Measurements from ENCODE around the gene MFRP. TPM values are rescaled to one million over a fixed set of nuclear protein-coding genes. Genes with fewer than 3 reads are reported as not detected.
A peak's percentile ranks its signal among the peaks of the same experiment; 100 is the strongest.

MFRP gene
- polyA plus RNA-seq, 1 of the 3 experiments (the other 2 are of a cell fraction): not detected

DNA sequence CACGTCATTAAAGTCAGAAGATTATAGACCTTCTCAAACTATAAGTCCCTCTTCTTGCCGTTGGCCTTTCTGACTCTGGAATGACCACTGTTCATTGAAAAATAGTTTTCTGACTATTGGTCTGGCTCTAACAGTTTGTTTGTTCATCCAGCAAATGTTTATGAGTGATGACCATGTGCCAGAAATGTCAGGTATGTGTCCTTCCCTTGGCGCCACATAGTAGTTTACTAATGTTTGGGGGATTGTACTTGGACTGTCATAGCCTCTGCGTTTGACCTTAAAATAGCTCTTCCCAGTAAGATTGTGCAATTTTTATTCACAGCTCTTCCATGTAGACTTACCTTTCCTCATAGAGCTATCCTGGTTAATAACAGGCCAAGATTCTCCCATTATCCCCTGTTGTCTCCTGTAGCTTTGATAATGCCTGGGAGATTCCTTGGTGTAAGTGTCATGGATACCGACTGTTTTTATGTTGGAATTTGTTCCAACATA is 43.2 kb downstream of the MFRP start (continued):
- TF ChIP-seq, protein P1, sequence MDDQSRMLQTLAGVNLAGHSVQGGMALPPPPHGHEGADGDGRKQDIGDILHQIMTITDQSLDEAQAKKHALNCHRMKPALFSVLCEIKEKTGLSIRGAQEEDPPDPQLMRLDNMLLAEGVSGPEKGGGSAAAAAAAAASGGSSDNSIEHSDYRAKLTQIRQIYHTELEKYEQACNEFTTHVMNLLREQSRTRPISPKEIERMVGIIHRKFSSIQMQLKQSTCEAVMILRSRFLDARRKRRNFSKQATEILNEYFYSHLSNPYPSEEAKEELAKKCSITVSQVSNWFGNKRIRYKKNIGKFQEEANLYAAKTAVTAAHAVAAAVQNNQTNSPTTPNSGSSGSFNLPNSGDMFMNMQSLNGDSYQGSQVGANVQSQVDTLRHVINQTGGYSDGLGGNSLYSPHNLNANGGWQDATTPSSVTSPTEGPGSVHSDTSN (IDR thresholded peaks at IDR 0.05): no peak
- TF ChIP-seq, protein P2, sequence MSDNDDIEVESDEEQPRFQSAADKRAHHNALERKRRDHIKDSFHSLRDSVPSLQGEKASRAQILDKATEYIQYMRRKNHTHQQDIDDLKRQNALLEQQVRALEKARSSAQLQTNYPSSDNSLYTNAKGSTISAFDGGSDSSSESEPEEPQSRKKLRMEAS (IDR thresholded peaks at IDR 0.05; ENCODE audit: low read depth): no peak
- no peak for TF ChIP-seq NRF1 (IDR thresholded peaks at IDR 0.05; ENCODE audit: low read depth, low read length)

DNA sequence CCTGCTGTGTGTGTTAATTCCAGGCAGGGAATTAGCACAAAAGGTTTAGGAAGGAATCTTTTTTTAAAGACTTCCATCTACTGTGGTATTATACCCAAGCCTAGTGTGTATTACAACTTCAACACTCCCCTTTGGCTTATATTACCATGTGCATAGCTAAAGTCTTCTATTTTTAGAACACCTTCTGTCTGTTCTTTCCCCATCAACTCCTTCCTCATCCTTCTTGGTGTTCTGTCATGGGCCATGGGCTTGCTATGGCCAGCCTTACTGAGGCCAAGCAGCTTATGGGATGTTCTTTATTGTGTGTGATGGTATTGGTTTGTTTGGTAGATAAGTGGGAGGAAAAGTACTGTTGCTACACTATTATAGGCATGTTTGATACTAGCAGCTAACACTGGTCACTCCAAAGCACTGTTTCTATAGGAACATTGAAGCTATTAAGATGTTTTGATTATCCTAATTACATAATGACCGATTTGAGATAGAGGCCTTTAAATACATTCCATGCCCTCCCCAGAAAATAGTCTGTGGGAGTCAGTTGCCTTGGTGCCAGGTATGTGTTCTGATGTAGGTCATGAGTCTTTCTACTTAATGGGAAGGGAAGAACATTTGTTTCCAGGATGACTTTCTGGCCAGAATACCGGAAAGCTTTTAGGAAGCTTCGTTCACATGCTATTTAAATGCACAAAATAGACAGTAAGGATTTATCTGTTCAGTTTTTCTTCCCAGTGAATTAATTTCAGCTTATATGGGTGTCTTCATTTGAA is 46.1 kb downstream of the MFRP start:
- H3F3A ChIP-seq (replicated peaks; ENCODE audit: insufficient read depth): no peaks in the 10 kb centered on the region
- no peak overlapping the region for H2AFZ ChIP-seq (ENCODE audit: low read depth)
- peaks cover 63 to 85% of the 10 kb centered on the region in 2 experiments for H3K36me3 ChIP-seq (replicated peaks in 1 of 2; ENCODE audit: control insufficient read depth in 1 of 2, insufficient read depth in 2 of 2, low read length in 1 of 2)
- ChIA-PET POLR2A (interaction anchor here (0.6 to 1.2 kb wide), 3 partner anchors 10 to 205 kb away, joined by 3 read pairs; no protein-coding TSS in a partner anchor), CTCF (interaction anchor here (1.0 to 2.6 kb wide), 5 partner anchors 23 to 104 kb away, joined by 3 to 13 read pairs (median 4); partner anchors contain the start of gene CBL)
- H3K9me2 ChIP-seq: no peaks in the 10 kb centered on the region
- peak; percentile 44 for DNase-seq
- WGBS (ENCODE audit: low lambda C conversion rate): 61% methylated on average over 3 of the region's 3 CpGs
- H3K79me2 ChIP-seq (ENCODE audit: insufficient read depth): no peaks in the 10 kb centered on the region
- H3K27me3 ChIP-seq (ENCODE audit: insufficient read depth): no peaks in the 10 kb centered on the region
- H3K9me3 ChIP-seq: no peaks in the 10 kb centered on the region
- peak overlapping the region in 1 of 2 experiments; percentile 5; a peak in 2 of 4 replicates for H3K27ac ChIP-seq (ENCODE audit: low read depth in 2 of 2, low read length in 1 of 2)
- no peaks in the 10 kb centered on the region for H4K20me1 ChIP-seq (ENCODE audit: insufficient read depth)
- no peak overlapping the region for H3K4me3 ChIP-seq (ENCODE audit: low read depth in 2 of 2, low read length in 1 of 2)
- TF ChIP-seq RCOR1 (IDR thresholded peaks at IDR 0.05; ENCODE audit: low read length) (peak; percentile 35; the same call in 1 of the 2 replicates), SMC3 (IDR thresholded peaks at IDR 0.05; ENCODE audit: low read depth, low read length) (no peak)
- TF ChIP-seq, protein P3, sequence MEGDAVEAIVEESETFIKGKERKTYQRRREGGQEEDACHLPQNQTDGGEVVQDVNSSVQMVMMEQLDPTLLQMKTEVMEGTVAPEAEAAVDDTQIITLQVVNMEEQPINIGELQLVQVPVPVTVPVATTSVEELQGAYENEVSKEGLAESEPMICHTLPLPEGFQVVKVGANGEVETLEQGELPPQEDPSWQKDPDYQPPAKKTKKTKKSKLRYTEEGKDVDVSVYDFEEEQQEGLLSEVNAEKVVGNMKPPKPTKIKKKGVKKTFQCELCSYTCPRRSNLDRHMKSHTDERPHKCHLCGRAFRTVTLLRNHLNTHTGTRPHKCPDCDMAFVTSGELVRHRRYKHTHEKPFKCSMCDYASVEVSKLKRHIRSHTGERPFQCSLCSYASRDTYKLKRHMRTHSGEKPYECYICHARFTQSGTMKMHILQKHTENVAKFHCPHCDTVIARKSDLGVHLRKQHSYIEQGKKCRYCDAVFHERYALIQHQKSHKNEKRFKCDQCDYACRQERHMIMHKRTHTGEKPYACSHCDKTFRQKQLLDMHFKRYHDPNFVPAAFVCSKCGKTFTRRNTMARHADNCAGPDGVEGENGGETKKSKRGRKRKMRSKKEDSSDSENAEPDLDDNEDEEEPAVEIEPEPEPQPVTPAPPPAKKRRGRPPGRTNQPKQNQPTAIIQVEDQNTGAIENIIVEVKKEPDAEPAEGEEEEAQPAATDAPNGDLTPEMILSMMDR (IDR thresholded peaks at IDR 0.05): no peak
- TF ChIP-seq, protein P4, sequence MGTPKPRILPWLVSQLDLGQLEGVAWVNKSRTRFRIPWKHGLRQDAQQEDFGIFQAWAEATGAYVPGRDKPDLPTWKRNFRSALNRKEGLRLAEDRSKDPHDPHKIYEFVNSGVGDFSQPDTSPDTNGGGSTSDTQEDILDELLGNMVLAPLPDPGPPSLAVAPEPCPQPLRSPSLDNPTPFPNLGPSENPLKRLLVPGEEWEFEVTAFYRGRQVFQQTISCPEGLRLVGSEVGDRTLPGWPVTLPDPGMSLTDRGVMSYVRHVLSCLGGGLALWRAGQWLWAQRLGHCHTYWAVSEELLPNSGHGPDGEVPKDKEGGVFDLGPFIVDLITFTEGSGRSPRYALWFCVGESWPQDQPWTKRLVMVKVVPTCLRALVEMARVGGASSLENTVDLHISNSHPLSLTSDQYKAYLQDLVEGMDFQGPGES (IDR thresholded peaks at IDR 0.05; ENCODE audit: low read depth, low read length): no peak
- no peak overlapping the region for H3K9ac ChIP-seq
- H3K4me2 ChIP-seq: no peak overlapping the region
- peaks cover 0 to 3% of the 10 kb centered on the region in 2 experiments; a peak in 2 of 4 replicates for H3K4me1 ChIP-seq (ENCODE audit: control insufficient read depth in 1 of 2, insufficient read depth in 2 of 2, low read depth in 1 of 2, low read length in 1 of 2)

DNA sequence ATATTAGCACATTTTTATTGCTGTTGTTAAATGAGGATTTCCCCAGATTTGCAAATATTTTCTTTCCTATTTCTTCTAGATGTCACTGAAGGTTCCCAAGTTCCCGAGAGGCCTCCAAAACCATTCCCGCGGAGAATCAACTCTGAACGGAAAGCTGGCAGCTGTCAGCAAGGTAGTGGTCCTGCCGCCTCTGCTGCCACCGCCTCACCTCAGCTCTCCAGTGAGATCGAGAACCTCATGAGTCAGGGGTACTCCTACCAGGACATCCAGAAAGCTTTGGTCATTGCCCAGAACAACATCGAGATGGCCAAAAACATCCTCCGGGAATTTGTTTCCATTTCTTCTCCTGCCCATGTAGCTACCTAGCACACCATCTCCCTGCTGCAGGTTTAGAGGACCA is 47.1 kb downstream of the MFRP start:
- H3K4me1 ChIP-seq (ENCODE audit: control insufficient read depth in 1 of 2, insufficient read depth in 2 of 2, low read depth in 1 of 2, low read length in 1 of 2): peaks cover 0 to 3% of the 10 kb centered on the region in 2 experiments; a peak in 2 of 4 replicates
- no peak overlapping the region for H3K27ac ChIP-seq (ENCODE audit: low read depth in 2 of 2, low read length in 1 of 2)
- no peaks in the 10 kb centered on the region; the same call in 1 of the 2 replicates for H3K79me2 ChIP-seq (ENCODE audit: insufficient read depth)
- no peak for DNase-seq
- no peaks in the 10 kb centered on the region for H3K9me3 ChIP-seq
- H2AFZ ChIP-seq (ENCODE audit: low read depth): no peak overlapping the region
- H3K9ac ChIP-seq: no peak overlapping the region
- peaks cover 68 to 82% of the 10 kb centered on the region in 2 experiments for H3K36me3 ChIP-seq (replicated peaks in 1 of 2; ENCODE audit: control insufficient read depth in 1 of 2, insufficient read depth in 2 of 2, low read length in 1 of 2)
- no peaks in the 10 kb centered on the region for H3F3A ChIP-seq (replicated peaks; ENCODE audit: insufficient read depth)
- POLR2A ChIA-PET: interaction anchor here (1.1 kb wide), 1 partner anchor 204 kb away, joined by 3 read pairs; no protein-coding TSS in a partner anchor
- CTCF ChIA-PET: interaction anchor here (1.3 to 2.8 kb wide), 5 partner anchors 24 to 93 kb away, joined by 3 to 13 read pairs (median 4); partner anchors contain the start of gene CBL
- H4K20me1 ChIP-seq (ENCODE audit: insufficient read depth): no peaks in the 10 kb centered on the region
- no peak overlapping the region for H3K4me3 ChIP-seq (ENCODE audit: low read depth in 2 of 2, low read length in 1 of 2)
- no peaks in the 10 kb centered on the region for H3K9me2 ChIP-seq
- WGBS (ENCODE audit: low lambda C conversion rate): 96% methylated on average over 9 of the region's 9 CpGs
- no peaks in the 10 kb centered on the region for H3K27me3 ChIP-seq (ENCODE audit: insufficient read depth)
- no peak overlapping the region for H3K4me2 ChIP-seq
- TF ChIP-seq, protein P2 (IDR thresholded peaks at IDR 0.05; ENCODE audit: low read depth): no peak
- TF ChIP-seq, protein P5, sequence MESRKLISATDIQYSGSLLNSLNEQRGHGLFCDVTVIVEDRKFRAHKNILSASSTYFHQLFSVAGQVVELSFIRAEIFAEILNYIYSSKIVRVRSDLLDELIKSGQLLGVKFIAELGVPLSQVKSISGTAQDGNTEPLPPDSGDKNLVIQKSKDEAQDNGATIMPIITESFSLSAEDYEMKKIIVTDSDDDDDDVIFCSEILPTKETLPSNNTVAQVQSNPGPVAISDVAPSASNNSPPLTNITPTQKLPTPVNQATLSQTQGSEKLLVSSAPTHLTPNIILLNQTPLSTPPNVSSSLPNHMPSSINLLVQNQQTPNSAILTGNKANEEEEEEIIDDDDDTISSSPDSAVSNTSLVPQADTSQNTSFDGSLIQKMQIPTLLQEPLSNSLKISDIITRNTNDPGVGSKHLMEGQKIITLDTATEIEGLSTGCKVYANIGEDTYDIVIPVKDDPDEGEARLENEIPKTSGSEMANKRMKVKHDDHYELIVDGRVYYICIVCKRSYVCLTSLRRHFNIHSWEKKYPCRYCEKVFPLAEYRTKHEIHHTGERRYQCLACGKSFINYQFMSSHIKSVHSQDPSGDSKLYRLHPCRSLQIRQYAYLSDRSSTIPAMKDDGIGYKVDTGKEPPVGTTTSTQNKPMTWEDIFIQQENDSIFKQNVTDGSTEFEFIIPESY (IDR thresholded peaks at IDR 0.05; ENCODE audit: borderline replicate concordance, low read depth): no peak
- no peak for TF ChIP-seq SIN3A (IDR thresholded peaks at IDR 0.05; ENCODE audit: borderline replicate concordance, low read depth, low read length)
- TF ChIP-seq, protein P3 (IDR thresholded peaks at IDR 0.05): no peak
- no peak for TF ChIP-seq MXI1 (IDR thresholded peaks at IDR 0.05; ENCODE audit: low read depth, low read length)
- no peak for TF ChIP-seq RXRA (IDR thresholded peaks at IDR 0.05; ENCODE audit: borderline replicate concordance, low read depth)
- TF ChIP-seq SMC3 (IDR thresholded peaks at IDR 0.05; ENCODE audit: low read depth, low read length): no peak
